ENCODE results near the gene EPHB4. TPM values are rescaled to one million over a fixed set of nuclear protein-coding genes. Genes with fewer than 3 reads are reported as not detected.

EPHB4 gene
- total RNA-seq, 1 experiment from 2014 or later = 104 TPM

DNA sequence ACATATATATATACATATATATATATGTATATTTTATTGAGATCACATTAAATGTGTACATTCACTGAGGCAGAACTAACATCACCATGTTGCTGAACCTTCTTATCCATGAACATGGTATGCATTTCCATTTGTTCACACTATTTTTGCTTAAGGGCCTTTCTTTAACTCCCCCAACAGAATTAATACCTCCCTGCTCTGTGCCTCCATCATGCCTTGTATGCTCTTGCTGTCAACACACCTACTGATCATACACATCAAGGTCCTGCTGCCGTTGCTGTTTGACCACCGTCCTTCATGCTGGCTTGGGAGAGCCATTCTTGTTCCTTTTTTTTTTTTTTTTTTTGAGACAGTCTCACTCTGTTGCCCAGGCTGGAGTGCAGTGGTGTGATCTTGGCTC lies 43.5 kb downstream of the EPHB4 start:
- H3K27me3 ChIP-seq (ENCODE audit: low read length) = no peaks in the 10 kb centered on the region
- ChIA-PET CTCF (no interaction called here), POLR2A (ENCODE audit: unreplicated experiment) (no interaction called here)
- ATAC-seq = no peak
- no peak for TF ChIP-seq EZH2phosphoT487 (IDR thresholded peaks at IDR 0.05; ENCODE audit: borderline replicate concordance, low read length)
- TF ChIP-seq EZH2 (IDR thresholded peaks at IDR 0.05; ENCODE audit: low read length, unreplicated experiment) = no peak
- TF ChIP-seq, protein P1, sequence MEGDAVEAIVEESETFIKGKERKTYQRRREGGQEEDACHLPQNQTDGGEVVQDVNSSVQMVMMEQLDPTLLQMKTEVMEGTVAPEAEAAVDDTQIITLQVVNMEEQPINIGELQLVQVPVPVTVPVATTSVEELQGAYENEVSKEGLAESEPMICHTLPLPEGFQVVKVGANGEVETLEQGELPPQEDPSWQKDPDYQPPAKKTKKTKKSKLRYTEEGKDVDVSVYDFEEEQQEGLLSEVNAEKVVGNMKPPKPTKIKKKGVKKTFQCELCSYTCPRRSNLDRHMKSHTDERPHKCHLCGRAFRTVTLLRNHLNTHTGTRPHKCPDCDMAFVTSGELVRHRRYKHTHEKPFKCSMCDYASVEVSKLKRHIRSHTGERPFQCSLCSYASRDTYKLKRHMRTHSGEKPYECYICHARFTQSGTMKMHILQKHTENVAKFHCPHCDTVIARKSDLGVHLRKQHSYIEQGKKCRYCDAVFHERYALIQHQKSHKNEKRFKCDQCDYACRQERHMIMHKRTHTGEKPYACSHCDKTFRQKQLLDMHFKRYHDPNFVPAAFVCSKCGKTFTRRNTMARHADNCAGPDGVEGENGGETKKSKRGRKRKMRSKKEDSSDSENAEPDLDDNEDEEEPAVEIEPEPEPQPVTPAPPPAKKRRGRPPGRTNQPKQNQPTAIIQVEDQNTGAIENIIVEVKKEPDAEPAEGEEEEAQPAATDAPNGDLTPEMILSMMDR (conservative IDR thresholded peaks at IDR 0.05; ENCODE audit: low read depth, low read length) = no peak
- H3F3A ChIP-seq (ENCODE audit: low read length, unreplicated experiment) = no peaks in the 10 kb centered on the region
- intact Hi-C loops (cut with micrococcal nuclease) = no loop called here
- BruUV-seq (replicated peaks) = no TSS peak
- no peak overlapping the region for H3K27ac ChIP-seq (ENCODE audit: low read length)
- DNase-seq = no peak
- H4K20me1 ChIP-seq (ENCODE audit: low read length) = no peaks in the 10 kb centered on the region
- no peak overlapping the region for H3K9ac ChIP-seq (ENCODE audit: low read length)
- H3K4me3 ChIP-seq (ENCODE audit: low read length) = no peak overlapping the region
- no peaks in the 10 kb centered on the region for H3K36me3 ChIP-seq (ENCODE audit: low read depth, low read length)
- H3K4me1 ChIP-seq (ENCODE audit: insufficient read depth, low read length) = no peaks in the 10 kb centered on the region
- no peaks in the 10 kb centered on the region for H3K9me2 ChIP-seq (replicated peaks; ENCODE audit: low read length)
- no peaks in the 10 kb centered on the region for H3K9me3 ChIP-seq (ENCODE audit: low read length)
- no peak overlapping the region for H2AFZ ChIP-seq (ENCODE audit: low read length)
- H3K4me2 ChIP-seq (ENCODE audit: low read length) = no peak overlapping the region
- H3K79me2 ChIP-seq (ENCODE audit: low read length) = no peaks in the 10 kb centered on the region

- no peak overlapping the region for H3K27ac ChIP-seq (ENCODE audit: low read length)
- BruUV-seq (replicated peaks) = no TSS peak
- intact Hi-C loops (cut with micrococcal nuclease) = no loop called here
- H4K20me1 ChIP-seq (ENCODE audit: low read length) = no peaks in the 10 kb centered on the region
- TF ChIP-seq EZH2phosphoT487 (IDR thresholded peaks at IDR 0.05; ENCODE audit: borderline replicate concordance, low read length) (no peak), EZH2 (IDR thresholded peaks at IDR 0.05; ENCODE audit: low read length, unreplicated experiment) (no peak)
- TF ChIP-seq, protein P1 (conservative IDR thresholded peaks at IDR 0.05; ENCODE audit: low read depth, low read length) = no peak
- H3K27me3 ChIP-seq (ENCODE audit: low read length) = no peaks in the 10 kb centered on the region
- no peaks in the 10 kb centered on the region for H3K36me3 ChIP-seq (ENCODE audit: low read depth, low read length)
- no peaks in the 10 kb centered on the region for H3K9me2 ChIP-seq (replicated peaks; ENCODE audit: low read length)
- H2AFZ ChIP-seq (ENCODE audit: low read length) = no peak overlapping the region
- H3K79me2 ChIP-seq (ENCODE audit: low read length) = no peaks in the 10 kb centered on the region
- ChIA-PET CTCF (interaction anchor here (0.6 kb wide), 2 partner anchors 15 to 19 kb away, joined by 4 to 8 read pairs; no protein-coding TSS in a partner anchor), POLR2A (ENCODE audit: unreplicated experiment) (no interaction called here)
- no peaks in the 10 kb centered on the region for H3F3A ChIP-seq (ENCODE audit: low read length, unreplicated experiment)
- H3K4me1 ChIP-seq (ENCODE audit: insufficient read depth, low read length) = no peaks in the 10 kb centered on the region
- no peak overlapping the region for H3K4me3 ChIP-seq (ENCODE audit: low read length)
- no peaks in the 10 kb centered on the region for H3K9me3 ChIP-seq (ENCODE audit: low read length)
- no peak overlapping the region for H3K9ac ChIP-seq (ENCODE audit: low read length)
- H3K4me2 ChIP-seq (ENCODE audit: low read length) = no peak overlapping the region
- ATAC-seq = no peak
- no peak for DNase-seq
These were observed 46.1 kb downstream of the EPHB4 start for GRCh38 chr7:100781255-100781654.

DNA sequence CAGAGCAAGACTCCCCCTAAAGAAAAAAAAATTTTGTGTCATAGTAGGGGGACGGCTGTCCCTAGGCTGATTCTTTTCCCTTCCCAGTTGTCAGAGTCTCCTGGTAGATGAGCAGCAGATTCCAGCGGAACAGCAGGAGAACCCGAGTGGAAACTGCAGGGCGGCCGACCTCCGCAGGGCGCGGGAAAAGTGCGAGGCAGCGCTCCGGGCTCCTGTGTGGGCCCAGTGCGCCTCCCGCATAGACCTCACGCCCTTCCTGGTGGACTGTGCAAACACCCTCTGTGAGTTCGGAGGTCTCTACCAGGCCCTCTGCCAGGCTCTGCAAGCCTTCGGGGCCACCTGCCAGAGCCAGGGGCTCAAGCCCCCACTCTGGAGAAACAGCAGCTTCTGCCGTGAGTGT lies 48.0 kb downstream of the EPHB4 start:
- TF ChIP-seq EZH2phosphoT487 (IDR thresholded peaks at IDR 0.05; ENCODE audit: borderline replicate concordance, low read length) (no peak), EZH2 (IDR thresholded peaks at IDR 0.05; ENCODE audit: low read length, unreplicated experiment) (no peak)
- TF ChIP-seq, protein P1 (conservative IDR thresholded peaks at IDR 0.05; ENCODE audit: low read depth, low read length) = no peak
- Histone ChIP-seq H3F3A (ENCODE audit: low read length, unreplicated experiment) (no peaks in the 10 kb centered on the region), H3K27me3 (ENCODE audit: low read length) (no peaks in the 10 kb centered on the region), H3K79me2 (ENCODE audit: low read length) (no peaks in the 10 kb centered on the region), H3K4me2 (ENCODE audit: low read length) (no peak overlapping the region), H3K36me3 (ENCODE audit: low read depth, low read length) (no peaks in the 10 kb centered on the region), H3K27ac (ENCODE audit: low read length) (no peak overlapping the region), H3K4me3 (ENCODE audit: low read length) (no peak overlapping the region), H4K20me1 (ENCODE audit: low read length) (no peaks in the 10 kb centered on the region), H3K4me1 (ENCODE audit: insufficient read depth, low read length) (no peaks in the 10 kb centered on the region), H3K9ac (ENCODE audit: low read length) (no peak overlapping the region), H3K9me3 (ENCODE audit: low read length) (no peaks in the 10 kb centered on the region), H2AFZ (ENCODE audit: low read length) (no peak overlapping the region), H3K9me2 (replicated peaks; ENCODE audit: low read length) (no peaks in the 10 kb centered on the region)
- intact Hi-C loops (cut with micrococcal nuclease) = no loop called here
- ChIA-PET POLR2A (ENCODE audit: unreplicated experiment) (no interaction called here), CTCF (no interaction called here)
- BruUV-seq (replicated peaks) = no TSS peak
- DNase-seq (no peak), ATAC-seq (no peak)

All from PC-3 (cell line).